Neural progenitor cell (in vitro differentiated cells): ENCODE results near the gene SLC22A5. TPM values are rescaled to one million over a fixed set of nuclear protein-coding genes. Genes with fewer than 3 reads are reported as not detected.

Experiments
- DNase-seq: peaks from one replicate; pipeline ENCODE4 v3.0.0-alpha.2; 2016; ENCODE audit warnings: low spot score
- H2AFZ ChIP-seq: fragments of 200-600 bp; sonication (generic); replicated peaks from 2 replicates; pipeline ENCODE4 v1.6.1; 2016; ENCODE audit warnings: antibody characterized with exemption
- H3F3A ChIP-seq: fragments of 200-600 bp; sonication (generic); 2 replicates; pipeline ENCODE4 v1.6.1; 2016; ENCODE audit warnings: antibody characterized with exemption, low read depth
- H3K27ac ChIP-seq: fragments of 200-600 bp; sonication (generic); 2 replicates; pipeline ENCODE4 v1.5.1; 2016; ENCODE audit warnings: mild to moderate bottlenecking
- H3K27me3 ChIP-seq: fragments of 200-600 bp; sonication (generic); 2 replicates; pipeline ENCODE4 v1.6.1; 2016; ENCODE audit warnings: mild to moderate bottlenecking, moderate library complexity
- H3K36me3 ChIP-seq: fragments of 200-600 bp; sonication (generic); 2 replicates; pipeline ENCODE4 v1.5.1; 2016
- H3K4me1 ChIP-seq: fragments of 200-600 bp; sonication (generic); 2 replicates; pipeline ENCODE4 v1.6.1; 2016; ENCODE audit warnings: mixed run types
- H3K4me2 ChIP-seq: fragments of 200-600 bp; sonication (generic); 2 replicates; pipeline ENCODE4 v1.6.1; 2016
- H3K4me3 ChIP-seq: fragments of 200-600 bp; sonication (generic); 2 replicates; pipeline ENCODE4 v1.5.1; 2016
- H3K79me2 ChIP-seq: fragments of 200-600 bp; sonication (generic); 2 replicates; pipeline ENCODE4 v1.6.1; 2016; ENCODE audit warnings: low read depth
- H3K9ac ChIP-seq: fragments of 200-600 bp; sonication (generic); 2 replicates; pipeline ENCODE4 v1.6.1; 2016
- H3K9me3 ChIP-seq: fragments of 200-600 bp; sonication (generic); 2 replicates; pipeline ENCODE4 v1.5.1; 2016; ENCODE audit warnings: low read depth
- H4K20me1 ChIP-seq: fragments of 200-600 bp; sonication (generic); 2 replicates; pipeline ENCODE4 v1.6.1; 2016; ENCODE audit warnings: low read depth
- H3K27ac Mint-ChIP-seq: 3 replicates; pipeline ENCODE4 v1.8.0; 2021; ENCODE audit warnings: mixed read lengths
- H3K27me3 Mint-ChIP-seq: 2 replicates; pipeline ENCODE4 v1.8.0; 2022; ENCODE audit warnings: low read depth, mild to moderate bottlenecking, inconsistent platforms, moderate library complexity, mixed read lengths; ENCODE audit not compliant: insufficient read depth
- H3K36me3 Mint-ChIP-seq: 3 replicates; pipeline ENCODE4 v1.8.0; 2021; ENCODE audit warnings: mixed read lengths
- H3K4me1 Mint-ChIP-seq: 3 replicates; pipeline ENCODE4 v1.8.0; 2021; ENCODE audit warnings: mixed read lengths
- H3K4me3 Mint-ChIP-seq: 3 replicates; pipeline ENCODE4 v1.8.0; 2021; ENCODE audit warnings: mild to moderate bottlenecking, moderate library complexity, mixed read lengths
- H3K9me3 Mint-ChIP-seq: 3 replicates; pipeline ENCODE4 v1.8.0; 2020; ENCODE audit warnings: mixed read lengths
- CTCF ChIP-seq: fragments of 200-600 bp; sonication (generic); IDR thresholded peaks from 2 replicates; pipeline ENCODE4 v1.5.1; 2017; ENCODE audit warnings: antibody characterized with exemption, mild to moderate bottlenecking
- EZH2 ChIP-seq: fragments of 200-600 bp; sonication (generic); IDR thresholded peaks from 2 replicates; pipeline ENCODE4 v1.6.1; 2017; ENCODE audit warnings: antibody characterized with exemption, mild to moderate bottlenecking, moderate library complexity
- EZH2phosphoT487 ChIP-seq: fragments of 200-600 bp; sonication (generic); IDR thresholded peaks from 2 replicates; pipeline ENCODE4 v1.6.1; 2017; ENCODE audit warnings: antibody characterized with exemption
- total RNA-seq: library from RNA; depleted of rRNA; stranded (reverse); fragments of >200 nt; gene quantifications from 2 replicates; pipeline ENCODE4 v1.2.3, GENCODE V29; 2015; ENCODE audit warnings: low replicate concordance

The SLC22A5 gene
- total RNA-seq, 1 donor from 2014 or later, result 3.1 TPM

DNA sequence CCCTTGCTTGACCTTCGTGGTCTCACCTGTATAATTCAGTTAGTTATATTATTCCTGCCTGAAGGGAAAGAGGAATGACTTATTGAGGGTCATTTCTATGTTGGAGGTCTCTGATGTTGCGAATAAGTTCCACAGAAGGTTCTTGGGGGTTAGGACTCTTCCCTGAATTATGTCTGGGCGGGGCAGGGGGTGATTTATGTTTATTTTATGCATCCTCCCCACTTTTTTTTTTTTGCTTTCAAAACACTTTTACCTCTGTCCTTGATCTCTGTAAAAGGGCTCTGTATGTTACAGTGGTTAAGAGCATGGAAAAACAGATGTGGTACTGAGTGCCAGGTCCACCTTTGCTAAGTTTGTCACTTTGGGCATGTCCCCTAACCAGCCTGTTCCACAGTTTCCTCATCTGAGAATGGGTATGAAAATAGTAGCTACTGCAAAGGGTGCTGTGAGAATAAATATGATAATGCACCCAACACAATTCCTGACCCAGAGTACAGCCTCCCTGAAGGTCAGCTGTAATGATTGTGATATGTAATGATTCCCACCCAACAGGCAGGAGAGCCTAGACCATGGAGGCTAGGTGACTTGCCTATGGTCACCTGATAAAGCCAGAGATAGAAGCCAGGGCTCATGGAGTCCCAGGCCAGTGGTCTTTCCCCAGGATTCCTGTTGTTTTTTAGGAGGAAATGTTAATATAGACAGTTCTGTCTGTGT lies 54.8 kb downstream of the SLC22A5 start:
- Histone ChIP-seq H3K79me2 (no peaks in the 10 kb centered on the region), H3K9me3 (no peaks in the 10 kb centered on the region), H3K9ac (no peak overlapping the region), H3K36me3 (no peaks in the 10 kb centered on the region), H3K27ac (no peak overlapping the region), H3K4me2 (no peak overlapping the region), H4K20me1 (no peaks in the 10 kb centered on the region), H3K4me1 (peaks cover 17% of the 10 kb centered on the region), H2AFZ (no peak overlapping the region), H3K27me3 (no peaks in the 10 kb centered on the region), H3F3A (no peaks in the 10 kb centered on the region), H3K4me3 (no peak overlapping the region)
- H3K9me3 Mint-ChIP-seq, result no peaks in the 10 kb centered on the region
- no peaks in the 10 kb centered on the region for H3K36me3 Mint-ChIP-seq
- TF ChIP-seq EZH2 (no peak), CTCF (no peak), EZH2phosphoT487 (no peak)
- no peak overlapping the region for H3K27ac Mint-ChIP-seq
- peaks cover 4% of the 10 kb centered on the region for H3K27me3 Mint-ChIP-seq
- H3K4me1 Mint-ChIP-seq, result peaks cover 31% of the 10 kb centered on the region
- no peak for DNase-seq
- no peak overlapping the region for H3K4me3 Mint-ChIP-seq

DNA sequence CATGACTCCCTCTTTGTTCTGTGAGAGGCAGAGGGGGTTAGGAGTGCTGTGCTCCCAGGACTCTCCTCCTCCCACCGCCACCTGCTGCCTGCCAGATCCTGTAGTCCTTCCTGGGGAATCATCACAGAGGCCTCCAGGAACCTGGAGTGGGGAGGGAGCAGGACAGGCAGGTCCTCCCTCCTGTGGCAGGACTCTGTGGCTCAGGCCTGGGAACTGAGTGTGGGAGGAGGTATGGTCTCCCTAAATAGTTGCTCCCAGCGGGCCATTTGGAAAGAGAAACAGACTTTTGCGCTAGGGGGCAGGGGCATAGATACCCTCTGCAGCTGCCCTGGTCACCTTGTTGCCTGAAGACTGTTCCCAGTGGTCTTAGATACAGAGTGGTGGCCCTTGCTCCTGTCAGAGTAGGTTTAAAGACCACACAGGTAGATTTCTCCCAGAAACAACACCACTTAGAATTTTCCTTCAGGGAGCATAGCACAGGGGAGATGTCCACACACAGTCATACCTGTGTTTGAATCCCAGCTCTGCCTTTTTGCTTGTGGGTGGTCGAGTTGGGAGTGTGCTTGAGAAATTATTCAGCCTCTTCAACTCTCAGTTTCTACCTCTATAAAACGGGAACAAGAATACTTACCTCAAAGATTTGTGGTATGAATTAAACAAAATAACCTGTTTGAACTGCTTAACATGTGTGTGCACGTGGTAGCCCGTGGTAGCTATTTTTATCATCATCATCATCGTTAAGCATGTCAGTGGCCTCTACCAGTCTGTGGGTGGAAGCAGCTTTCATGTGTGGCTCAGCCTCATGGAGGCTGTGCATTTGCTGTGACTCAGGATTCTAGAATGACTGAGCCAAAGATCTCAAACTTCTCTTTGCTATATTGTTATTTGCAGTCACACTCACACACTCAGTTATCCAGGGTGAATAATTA lies 55.8 kb downstream of the SLC22A5 start:
- Histone ChIP-seq H3K9ac (no peak overlapping the region), H4K20me1 (no peaks in the 10 kb centered on the region), H3K4me1 (peaks cover 11% of the 10 kb centered on the region), H2AFZ (no peak overlapping the region), H3K4me2 (no peak overlapping the region), H3F3A (no peaks in the 10 kb centered on the region), H3K9me3 (no peaks in the 10 kb centered on the region), H3K27me3 (no peaks in the 10 kb centered on the region), H3K36me3 (no peaks in the 10 kb centered on the region), H3K27ac (no peak overlapping the region), H3K4me3 (no peak overlapping the region), H3K79me2 (no peaks in the 10 kb centered on the region)
- no peak for DNase-seq
- Mint-ChIP-seq H3K27ac (peak overlapping the region; percentile 29), H3K4me3 (no peak overlapping the region), H3K36me3 (no peaks in the 10 kb centered on the region), H3K9me3 (no peaks in the 10 kb centered on the region), H3K4me1 (peaks cover 23% of the 10 kb centered on the region), H3K27me3 (peaks cover 6% of the 10 kb centered on the region)
- TF ChIP-seq CTCF, result no peak
- TF ChIP-seq EZH2, result no peak
- no peak for TF ChIP-seq EZH2phosphoT487

- peaks cover 5% of the 10 kb centered on the region for H3K4me1 ChIP-seq
- H3K27me3 ChIP-seq, result no peaks in the 10 kb centered on the region
- no peak for DNase-seq
- H3K36me3 ChIP-seq, result no peaks in the 10 kb centered on the region
- H3K27ac ChIP-seq, result no peak overlapping the region
- no peaks in the 10 kb centered on the region for H3F3A ChIP-seq
- no peaks in the 10 kb centered on the region for H4K20me1 ChIP-seq
- H3K4me3 ChIP-seq, result no peak overlapping the region
- Mint-ChIP-seq H3K27ac (no peak overlapping the region), H3K27me3 (peaks cover 6% of the 10 kb centered on the region), H3K4me1 (peaks cover 15% of the 10 kb centered on the region), H3K9me3 (no peaks in the 10 kb centered on the region), H3K36me3 (no peaks in the 10 kb centered on the region), H3K4me3 (no peak overlapping the region)
- TF ChIP-seq EZH2phosphoT487 (no peak), CTCF (no peak), EZH2 (no peak)
- no peak overlapping the region for H3K9ac ChIP-seq
- H3K79me2 ChIP-seq, result no peaks in the 10 kb centered on the region
- no peak overlapping the region for H2AFZ ChIP-seq
- H3K4me2 ChIP-seq, result no peak overlapping the region
- no peaks in the 10 kb centered on the region for H3K9me3 ChIP-seq
Observed at GRCh38 chr5:132425975-132426524, 56.5 kb downstream of the SLC22A5 start.
